Muscle of leg (tissue), 11 donors: ENCODE data around the gene LPAR2. TPM values are rescaled to one million over a fixed set of nuclear protein-coding genes. Genes with fewer than 3 reads are reported as not detected.
"Not testable (repeated sequence)": the region's sequence is repeated elsewhere in the genome, so short reads cannot be mapped to it uniquely, and the experiment has no call there.

Experiments used
- DNase-seq: peaks from one replicate; pipeline ENCODE4 v3.0.0; 2013
- H3K27ac ChIP-seq: one replicate; pipeline ENCODE4 v1.5.1; 2013; ENCODE audit warnings: mild to moderate bottlenecking, low read length, control low read depth
- H3K27me3 ChIP-seq: one replicate; pipeline ENCODE4 v1.6.1; 2013; ENCODE audit warnings: low read length; ENCODE audit not compliant: control insufficient read depth, insufficient read depth
- H3K36me3 ChIP-seq: one replicate; pipeline ENCODE4 v1.6.1; 2013; ENCODE audit warnings: low read length; ENCODE audit not compliant: control insufficient read depth, insufficient read depth
- H3K4me1 ChIP-seq: one replicate; pipeline ENCODE4 v1.6.1; 2013; ENCODE audit warnings: low read length; ENCODE audit not compliant: control insufficient read depth, insufficient read depth
- H3K4me3 ChIP-seq: one replicate; pipeline ENCODE4 v1.5.1; 2013; ENCODE audit warnings: low read length, control low read depth
- H3K9me3 ChIP-seq: replicated peaks from 2 replicates; pipeline ENCODE4 v1.6.1; 2013; ENCODE audit warnings: low read depth, low read length; ENCODE audit not compliant: control insufficient read depth
- WGBS: methylation state at CpG from one replicate; pipeline ENCODE4 v1.1.5; 2013; ENCODE audit warnings: missing lambda C conversion rate; ENCODE audit not compliant: insufficient coverage; 5-methylcytosine and 5-hydroxymethylcytosine counted together
- polyA plus RNA-seq, 8 donors: library from polyadenylated mRNA; unstranded; fragments of 120-200 nt; gene quantifications; one replicate each; pipeline versions ENCODE4 v1.2.1 to v1.2.3, GENCODE V29; 2013; ENCODE audit warnings: inconsistent platforms in 1 of 8, low replicate concordance in 1 of 8; ENCODE audit not compliant: insufficient read length in 8 of 8, insufficient read depth in 1 of 8
- total RNA-seq: library from RNA; stranded (reverse); fragments of 120-200 nt; gene quantifications from one replicate; pipeline ENCODE4 v1.2.4, GENCODE V29; 2013

The LPAR2 gene
- total and polyA plus RNA-seq, 9 donors = 2.2 to 12.2 (median 5.9) TPM

DNA sequence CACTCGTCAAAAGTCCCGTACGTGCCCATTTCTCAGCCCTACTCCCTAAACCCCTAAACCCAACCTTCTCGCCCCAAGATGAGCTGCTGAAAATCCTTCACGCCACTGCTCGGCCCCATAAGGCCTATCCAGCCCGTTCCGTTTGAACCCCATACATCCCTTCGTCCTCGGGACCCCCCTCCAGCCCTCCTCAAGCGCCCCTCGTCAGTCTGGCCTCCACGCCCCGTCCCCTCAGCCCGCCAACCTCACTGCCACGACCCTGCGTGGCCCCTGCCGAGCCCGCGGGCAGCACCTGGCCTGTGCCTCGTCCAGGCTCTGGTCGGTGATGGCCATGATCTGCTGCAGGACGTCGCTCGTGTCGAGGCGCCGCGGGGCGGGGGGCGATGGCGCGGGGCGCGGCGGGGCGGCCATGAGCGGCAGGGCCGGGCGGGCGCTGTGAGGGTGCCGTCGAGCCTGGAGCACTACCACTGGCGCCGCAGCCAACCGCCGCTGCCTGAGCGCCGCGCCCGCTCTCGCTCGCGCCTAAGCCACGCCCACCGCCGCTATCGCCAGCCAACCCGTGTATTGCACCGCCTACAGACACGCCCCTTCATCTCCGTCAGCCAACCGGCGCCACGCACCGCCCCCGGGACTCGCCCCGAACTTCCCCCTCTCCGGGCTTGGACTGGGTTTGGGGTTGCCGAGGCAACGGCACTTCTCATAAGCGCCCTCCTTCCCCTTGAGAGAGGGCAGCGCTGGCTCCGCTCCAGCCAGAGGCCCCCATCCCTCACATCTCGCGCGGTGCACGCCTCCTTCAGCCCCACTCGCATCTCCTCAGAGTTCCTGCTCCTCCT is 9.6 kb downstream of the LPAR2 start, which contains the start of gene PBX4:
Gene PBX4, minus strand, starts transcription at position 469 of the 833 bp plus-strand sequence. Its CDS starts 58 bp downstream, at position 411.
- DNase-seq = peak; percentile 96
- peaks cover 3% of the 10 kb centered on the region for H3K27me3 ChIP-seq
- H3K36me3 ChIP-seq = no peaks in the 10 kb centered on the region
- H3K9me3 ChIP-seq = no peaks in the 10 kb centered on the region
- peak within 1 kb of the TSS; percentile 47 for H3K4me3 ChIP-seq
- H3K4me1 ChIP-seq = peaks cover 21% of the 10 kb centered on the region
- H3K27ac ChIP-seq = no peak within 1 kb of the TSS
- 3% methylated on average over 73 of the region's 80 CpGs for WGBS

GRCh38 chr19:19615086-19615485 is 12.9 kb downstream of the LPAR2 start:
- Histone ChIP-seq H3K4me1 (peaks cover 23% of the 10 kb centered on the region), H3K4me3 (no peak overlapping the region), H3K27me3 (peaks cover 3% of the 10 kb centered on the region), H3K9me3 (no peaks in the 10 kb centered on the region), H3K36me3 (no peaks in the 10 kb centered on the region), H3K27ac (no peak overlapping the region)
- WGBS = no CpG with 5 or more reads among the region's 3 CpGs
- no peak for DNase-seq

DNA sequence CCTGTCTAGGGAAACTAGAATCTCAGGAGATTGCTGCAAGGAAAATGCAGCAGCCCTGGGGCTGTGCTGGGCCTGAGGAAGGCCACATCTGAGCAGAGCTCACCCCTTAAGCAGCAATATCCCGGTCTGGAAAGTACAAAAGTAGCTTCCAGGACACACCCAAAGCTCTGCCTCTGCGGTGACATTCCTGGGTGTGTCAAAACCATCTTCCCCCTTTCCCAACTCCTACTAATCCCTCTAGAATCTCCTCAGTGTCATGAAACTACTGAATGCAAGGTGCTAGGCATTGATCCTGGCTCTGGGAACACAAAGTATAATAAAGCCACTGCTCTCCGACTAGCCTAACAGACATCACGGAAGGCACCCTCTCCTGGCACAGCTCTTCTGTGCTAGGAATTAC is 14.5 kb downstream of the LPAR2 start:
- no peaks in the 10 kb centered on the region for H3K36me3 ChIP-seq
- H3K4me1 ChIP-seq = peaks cover 14% of the 10 kb centered on the region
- H3K27ac ChIP-seq = no peak overlapping the region
- no peak overlapping the region for H3K4me3 ChIP-seq
- no peak for DNase-seq
- no peaks in the 10 kb centered on the region for H3K9me3 ChIP-seq
- H3K27me3 ChIP-seq = peaks cover 3% of the 10 kb centered on the region
- WGBS = 53% methylated on average over 4 of the region's 4 CpGs

DNA sequence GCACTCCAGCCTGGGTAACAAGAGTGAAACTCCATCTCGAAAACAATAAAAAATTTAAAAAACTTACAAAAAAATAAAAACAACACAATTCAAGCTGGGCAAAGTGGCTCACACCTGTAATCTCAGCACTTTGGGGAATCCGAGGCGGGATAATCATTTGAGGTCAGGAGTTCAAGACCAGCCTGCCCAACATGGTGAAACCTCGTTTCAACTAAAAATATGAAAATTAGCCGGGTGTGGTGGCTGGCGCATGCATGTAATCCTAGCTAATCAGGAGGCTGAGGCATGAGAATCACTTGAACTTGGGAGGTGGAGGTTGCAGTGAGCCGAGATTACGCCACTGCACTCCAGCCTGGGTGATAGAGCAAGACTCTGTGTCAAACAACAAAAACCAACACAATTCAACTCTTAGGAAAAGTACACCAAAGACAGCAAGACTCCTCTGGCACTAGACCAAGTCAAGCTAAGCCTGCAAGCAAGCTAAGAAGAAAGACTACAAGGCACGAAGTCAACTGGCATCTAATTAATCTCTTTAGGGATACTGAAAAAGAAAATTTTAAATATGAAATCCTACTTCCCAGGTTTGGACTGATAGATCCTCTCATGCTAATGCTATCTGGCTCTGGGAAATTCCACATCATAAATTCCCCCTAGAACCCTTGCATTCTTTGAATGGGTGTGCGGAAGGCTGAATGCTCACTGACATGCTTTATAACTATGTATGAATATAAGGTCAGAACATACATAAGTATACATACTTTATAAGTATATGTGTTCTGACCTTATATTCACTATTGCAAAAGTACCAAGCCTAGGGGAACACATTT is 17.4 kb downstream of the LPAR2 start:
- Histone ChIP-seq H3K4me1 (peaks cover 11% of the 10 kb centered on the region), H3K4me3 (no peak overlapping the region), H3K36me3 (no peaks in the 10 kb centered on the region), H3K27ac (no peak overlapping the region), H3K9me3 (no peaks in the 10 kb centered on the region), H3K27me3 (no peaks in the 10 kb centered on the region)
- 93% methylated on average over 4 of the region's 10 CpGs for WGBS
- no peak for DNase-seq

DNA sequence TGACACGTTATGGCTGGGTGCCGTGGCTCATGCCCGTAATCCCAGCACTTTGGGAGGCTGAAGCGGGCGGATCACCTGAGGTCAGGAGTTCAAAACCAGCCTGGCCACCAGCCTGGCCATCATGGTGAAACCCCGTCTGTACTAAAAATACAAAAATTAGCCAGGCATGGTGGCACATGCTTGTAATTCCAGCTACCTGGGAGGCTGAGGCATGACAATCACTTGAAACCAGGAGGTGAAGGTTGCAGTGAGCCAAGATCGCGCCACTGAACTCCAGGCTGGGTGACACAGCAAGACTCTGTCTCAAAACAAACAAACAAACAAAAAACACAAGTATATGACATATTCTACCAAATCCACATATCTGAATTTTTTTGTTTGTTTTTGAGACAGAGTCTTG is 21.3 kb downstream of the LPAR2 start:
- not testable (repeated sequence) for DNase-seq, H3K27ac ChIP-seq, H3K9me3 ChIP-seq, H3K4me1 ChIP-seq, H3K36me3 ChIP-seq, H3K4me3 ChIP-seq, H3K27me3 ChIP-seq
- 95% methylated on average over 6 of the region's 8 CpGs for WGBS

GRCh38 chr19:19606021-19606420 is 22.0 kb downstream of the LPAR2 start:
- Histone ChIP-seq H3K4me3 (no peak overlapping the region), H3K36me3 (no peaks in the 10 kb centered on the region), H3K4me1 (peaks cover 5% of the 10 kb centered on the region), H3K9me3 (no peaks in the 10 kb centered on the region), H3K27ac (peak overlapping the region; percentile 51), H3K27me3 (no peaks in the 10 kb centered on the region)
- no peak for DNase-seq
- WGBS = no CpG with 5 or more reads among the region's 1 CpG

DNA sequence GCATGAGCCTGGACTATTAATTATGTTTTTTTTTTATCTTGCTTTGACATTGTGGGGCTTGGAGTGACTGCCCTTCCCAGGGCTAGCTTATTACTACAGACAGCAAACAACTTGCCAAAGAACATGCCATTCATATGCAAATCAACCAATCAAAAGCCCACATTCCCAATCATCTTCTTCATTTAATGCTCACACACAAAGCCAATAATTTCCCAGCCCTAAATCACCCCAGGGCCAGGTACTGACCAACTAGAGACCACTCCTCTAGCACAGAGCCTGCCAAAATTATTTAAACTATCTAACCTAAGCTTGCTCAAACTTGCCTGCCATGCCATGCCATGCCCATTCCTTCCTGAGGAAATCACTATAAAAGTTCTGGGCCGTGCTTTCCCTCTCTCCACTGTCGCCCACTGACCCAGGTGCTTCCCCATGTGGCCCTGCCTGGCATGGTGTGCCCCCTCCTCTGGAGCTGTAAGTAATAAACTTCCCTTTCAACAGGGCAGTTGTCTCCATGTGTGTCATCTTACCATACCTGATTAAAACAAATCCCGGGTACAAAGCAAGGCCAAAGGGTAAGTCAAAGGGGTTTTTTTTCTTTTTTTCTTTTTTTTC is 25.2 kb downstream of the LPAR2 start:
- WGBS = 74% methylated on average over 2 of the region's 3 CpGs
- Histone ChIP-seq H3K4me3 (no peak overlapping the region), H3K9me3 (no peaks in the 10 kb centered on the region), H3K36me3 (no peaks in the 10 kb centered on the region), H3K27me3 (no peaks in the 10 kb centered on the region), H3K27ac (no peak overlapping the region), H3K4me1 (peaks cover 5% of the 10 kb centered on the region)
- DNase-seq = no peak

DNA sequence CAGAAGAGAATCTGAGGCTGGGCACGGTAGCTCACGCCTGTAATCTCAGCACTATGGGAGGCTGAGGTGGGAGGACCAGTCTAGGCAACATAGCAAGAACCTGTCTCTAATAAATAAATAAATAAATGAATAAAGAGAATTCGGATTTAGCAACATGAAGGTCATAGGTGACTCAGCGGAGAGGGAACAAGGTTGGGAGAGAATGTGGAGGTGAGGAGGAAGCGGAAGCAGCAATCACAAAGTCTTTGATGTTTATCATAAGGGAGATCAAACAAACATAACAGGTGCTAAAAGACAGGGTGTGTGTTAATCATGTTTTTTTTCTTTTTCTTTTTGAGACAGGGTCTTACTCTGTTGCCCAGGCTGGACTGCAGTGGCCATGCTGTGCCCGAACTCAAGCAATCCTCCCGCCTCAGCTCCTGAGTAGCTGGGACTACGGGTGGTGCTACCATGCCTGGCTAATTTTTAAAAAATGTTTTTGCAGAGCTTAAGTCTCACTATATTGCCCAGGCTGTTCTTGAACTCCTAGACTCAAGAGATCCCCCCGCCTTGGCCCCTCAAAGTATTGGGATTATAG is 25.8 kb downstream of the LPAR2 start:
- Histone ChIP-seq H3K4me1 (peaks cover 5% of the 10 kb centered on the region), H3K4me3 (no peak overlapping the region), H3K27ac (no peak overlapping the region), H3K36me3 (no peaks in the 10 kb centered on the region), H3K27me3 (no peaks in the 10 kb centered on the region), H3K9me3 (no peaks in the 10 kb centered on the region)
- DNase-seq = no peak
- WGBS = 92% methylated on average over 2 of the region's 9 CpGs

GRCh38 chr19:19600793-19601330 is 27.2 kb downstream of the LPAR2 start:
- Histone ChIP-seq H3K4me3 (no peak overlapping the region), H3K27me3 (no peaks in the 10 kb centered on the region), H3K36me3 (no peaks in the 10 kb centered on the region), H3K27ac (no peak overlapping the region), H3K4me1 (no peaks in the 10 kb centered on the region), H3K9me3 (no peaks in the 10 kb centered on the region)
- no CpG with 5 or more reads among the region's 1 CpG for WGBS
- DNase-seq = no peak
